GM19043 (cell line): ENCODE data around the gene TEX11.
"Not testable (repeated sequence)": the region's sequence is repeated elsewhere in the genome, so short reads cannot be mapped to it uniquely, and the experiment has no call there.

Source experiments
- ATAC-seq: cut with Tn5 transposase; IDR thresholded peaks from one replicate; pipeline ENCODE4 v1.9.1; 2021; ENCODE audit warnings: low read depth; ENCODE audit not compliant: unreplicated experiment

Gene TEX11

DNA sequence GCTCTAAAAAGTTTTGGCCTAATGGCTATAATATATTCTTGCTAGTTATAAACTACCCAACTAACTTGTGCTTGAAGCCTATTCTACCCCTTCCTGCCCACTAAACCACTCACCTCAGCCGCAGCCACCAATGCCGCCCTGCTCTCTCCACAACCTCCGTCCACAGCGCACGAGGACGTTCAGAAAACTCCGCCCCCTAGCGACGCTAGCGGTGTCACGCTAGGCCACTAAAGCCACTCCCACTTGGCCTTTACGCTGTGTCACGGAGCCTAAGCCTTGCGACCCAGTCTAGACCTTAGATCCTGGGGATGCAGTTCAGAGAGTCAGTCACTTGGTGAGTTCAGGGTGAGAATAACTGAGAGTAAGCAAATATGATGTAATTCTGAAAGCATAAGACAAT is at the start of gene TEX11:
TEX11 (minus strand) TSS at position 171 of the 400 bp plus-strand sequence. CDS start 922 bp downstream, outside the sequence.
- no peak for ATAC-seq

DNA sequence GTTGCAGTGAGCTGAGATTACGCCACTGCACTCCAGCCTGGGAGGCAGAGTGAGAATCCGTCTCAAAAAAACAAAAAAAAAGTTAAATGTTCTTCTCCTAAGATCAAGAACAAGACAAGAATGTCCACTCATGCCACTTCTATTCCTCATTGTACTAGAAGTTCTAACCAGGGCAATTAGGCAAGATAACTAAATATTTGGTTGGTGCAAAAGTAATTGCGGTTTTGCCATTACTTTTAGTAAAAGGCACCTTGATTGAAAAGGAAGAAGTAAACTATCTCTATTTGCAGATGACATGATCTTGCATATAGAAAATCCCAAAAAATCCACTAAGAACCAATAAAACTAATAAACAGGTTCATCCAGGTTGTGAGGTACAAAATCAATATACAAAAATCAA is 46.4 kb upstream of the TEX11 start:
- ATAC-seq, result no peak

DNA sequence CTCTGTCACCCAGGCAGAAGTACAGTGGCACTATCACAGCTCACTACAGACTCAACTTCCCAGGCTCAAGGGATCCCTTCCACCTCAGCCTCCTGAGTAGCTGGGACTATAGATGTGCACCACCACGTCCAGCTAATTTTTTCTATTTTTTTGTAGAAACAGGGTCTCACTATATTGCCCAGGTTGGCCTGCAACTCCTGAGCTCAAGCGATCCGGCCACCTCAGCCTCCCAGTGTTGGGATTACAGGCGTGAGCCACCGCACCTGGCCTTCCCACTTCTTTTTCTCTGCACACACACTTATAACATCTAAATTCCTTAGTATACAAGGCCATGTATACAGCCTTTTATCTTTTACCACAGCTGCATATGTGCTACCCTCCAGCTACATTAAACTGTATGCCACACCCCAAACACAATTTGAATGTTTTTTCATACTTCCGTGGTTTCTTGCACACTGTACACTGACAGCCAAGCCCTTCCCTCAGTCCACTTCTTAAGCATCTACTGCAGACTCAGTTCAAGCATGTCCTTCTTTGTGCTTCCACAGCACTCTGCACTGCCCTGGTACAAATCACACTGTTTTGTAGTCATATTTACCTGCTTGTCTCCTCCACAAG is 15.9 kb upstream of the TEX11 start:
- ATAC-seq, result no peak

DNA sequence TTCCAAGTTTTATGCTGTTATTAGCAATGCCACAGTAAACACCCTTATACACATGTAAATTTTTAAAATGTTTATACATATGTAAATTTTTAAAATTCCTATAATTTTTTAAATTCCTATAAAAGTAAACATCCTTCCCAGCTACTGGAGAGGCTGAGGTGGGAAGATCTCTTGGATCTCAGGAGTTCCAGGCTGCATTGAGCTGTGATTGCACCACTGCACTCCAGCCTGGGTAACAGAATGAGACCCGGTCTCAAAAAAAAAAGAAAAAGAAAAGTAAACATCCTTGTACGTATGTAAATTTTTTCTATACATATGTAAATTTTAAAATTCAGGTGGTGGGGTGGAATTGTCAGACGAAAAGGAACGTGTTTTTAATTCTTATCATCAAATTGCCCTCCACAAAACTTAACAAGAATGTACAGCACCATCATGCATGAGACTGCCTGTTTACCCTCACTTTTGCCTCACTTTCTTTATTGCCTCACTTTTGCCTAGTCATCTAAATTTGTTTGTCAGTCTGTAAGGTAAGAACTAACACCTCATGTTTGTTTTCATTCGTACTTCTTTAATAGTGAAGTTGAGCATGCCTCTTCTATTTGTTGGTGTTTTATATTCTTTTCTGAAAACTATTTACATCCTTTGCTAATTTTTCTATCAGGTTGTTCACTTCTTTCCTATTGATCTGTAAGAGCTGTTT is 14.4 kb upstream of the TEX11 start:
- no peak for ATAC-seq

DNA sequence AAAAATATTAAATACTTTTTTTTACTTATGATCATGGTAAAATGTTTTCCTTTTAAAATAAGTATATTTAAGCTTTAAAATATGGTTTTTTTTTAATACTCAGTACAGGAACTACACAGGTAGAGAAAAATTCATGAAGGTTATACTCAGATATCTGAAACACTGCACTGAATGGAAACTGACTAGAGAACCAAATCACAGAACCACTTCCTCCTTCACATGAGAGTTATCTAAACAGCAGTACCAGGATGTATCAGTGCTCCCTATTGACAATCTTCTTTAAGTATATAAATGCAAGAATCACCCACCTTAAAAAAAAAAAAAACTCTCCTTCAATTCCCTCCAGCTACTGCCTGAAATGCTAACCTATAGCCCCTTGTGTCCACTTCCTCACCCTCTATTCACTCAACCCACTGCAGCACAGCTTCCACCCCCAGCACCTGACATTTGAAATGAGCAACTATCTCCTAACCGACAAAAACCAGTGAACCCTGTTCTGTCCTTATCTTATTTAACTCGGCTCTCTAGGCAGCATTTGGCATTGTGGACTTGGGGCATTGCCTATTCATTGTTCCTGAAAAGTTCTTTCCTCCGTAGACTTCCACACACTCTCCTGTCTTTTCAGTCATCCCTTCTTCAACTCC is 13.3 kb upstream of the TEX11 start:
- ATAC-seq, result no peak

DNA sequence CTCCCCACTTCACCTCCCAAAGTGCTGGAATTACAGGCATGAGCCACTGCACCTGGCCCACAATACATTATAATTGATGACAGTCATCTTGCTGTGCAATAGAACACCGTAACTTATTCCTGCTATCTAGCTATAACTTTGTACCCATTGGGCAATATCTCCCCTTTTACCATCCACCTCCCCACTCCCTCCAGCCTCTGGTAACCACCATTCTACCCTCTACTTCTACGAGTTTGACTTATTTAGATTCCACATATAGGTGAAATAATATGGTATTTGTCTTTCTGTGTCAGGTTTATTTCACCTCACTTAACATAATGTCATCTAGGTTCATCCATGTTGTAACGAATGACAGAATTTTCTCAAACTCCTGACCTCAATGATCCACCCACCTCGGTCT is 8.2 kb upstream of the TEX11 start:
- ATAC-seq, result no peak

DNA sequence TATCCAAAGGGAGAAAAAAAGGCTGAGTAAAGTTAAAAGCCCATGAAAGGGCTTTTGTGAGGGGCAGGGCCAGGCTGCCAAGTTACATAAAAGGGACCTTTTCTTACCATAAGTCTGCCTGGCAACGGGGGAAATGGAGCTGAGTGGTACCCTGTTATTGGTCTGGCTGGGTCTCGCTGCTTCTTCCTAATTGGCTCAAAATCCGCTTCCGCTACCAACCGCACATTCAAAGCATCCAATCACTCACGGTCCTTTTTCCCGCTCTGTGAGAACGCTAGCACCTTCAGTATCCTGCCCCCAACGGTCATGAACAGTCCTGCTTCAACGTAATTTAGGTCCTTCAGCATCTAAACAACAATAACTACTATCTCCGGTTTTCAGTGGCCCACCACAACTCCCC is 611 bp downstream of the TEX11 start:
- ATAC-seq, result no peak

DNA sequence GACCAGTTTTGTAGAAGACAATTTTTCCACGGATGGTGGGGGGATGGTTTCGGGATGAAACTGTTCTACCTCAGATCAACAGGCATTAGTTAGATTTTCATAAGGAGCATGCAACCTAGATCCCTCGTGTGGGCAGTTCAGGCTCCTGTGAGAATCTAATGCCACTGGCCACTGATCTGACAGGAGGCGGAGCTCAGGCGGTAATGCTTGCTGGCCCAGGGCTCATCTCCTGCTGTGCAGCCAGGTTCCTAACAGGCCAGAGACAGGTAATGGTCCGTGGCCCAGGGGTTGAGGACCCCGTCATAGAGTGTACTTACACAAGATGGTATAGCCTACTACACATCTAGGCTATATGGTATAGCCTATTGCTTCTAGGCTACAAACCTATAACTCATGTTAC is 7.0 kb downstream of the TEX11 start:
- no peak for ATAC-seq

DNA sequence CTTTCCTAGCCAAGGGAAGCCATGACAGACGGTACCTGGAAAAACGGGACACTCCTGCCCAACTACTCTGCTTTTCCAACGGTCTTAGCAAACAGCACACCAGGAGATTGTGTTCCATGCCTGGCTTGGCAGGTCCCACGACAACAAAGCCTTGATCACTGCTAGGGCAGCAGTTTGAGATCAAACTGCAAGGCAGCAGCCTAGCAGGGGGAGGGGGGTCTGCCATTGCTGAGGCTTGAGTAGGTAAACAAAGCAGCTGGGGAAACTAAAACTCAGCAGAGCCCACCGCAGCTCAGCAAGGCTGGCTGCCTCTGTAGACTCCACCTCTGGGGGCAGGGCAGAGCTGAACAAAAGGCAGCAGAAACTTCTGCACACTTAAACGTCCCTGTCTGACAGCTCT is 18.1 kb downstream of the TEX11 start:
- ATAC-seq, result not testable (repeated sequence)

DNA sequence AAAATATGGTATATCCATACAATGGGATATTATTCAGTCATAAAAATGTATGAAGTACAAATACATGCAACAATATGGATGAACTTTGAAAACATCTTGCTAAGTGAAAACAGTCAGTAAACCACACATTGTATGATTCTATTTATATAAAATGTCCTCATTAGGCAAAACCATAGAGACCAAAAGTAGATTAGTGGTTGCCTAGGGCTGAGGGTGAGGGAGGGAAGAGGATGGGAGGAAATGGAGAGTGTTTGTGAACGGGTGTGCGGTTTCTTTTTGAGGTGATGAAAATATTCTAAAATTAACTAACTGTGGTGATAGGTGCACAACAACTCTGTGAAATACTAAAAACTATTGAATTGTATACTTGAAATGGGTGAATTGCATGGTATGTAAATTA is 29.6 kb downstream of the TEX11 start:
- no peak for ATAC-seq

DNA sequence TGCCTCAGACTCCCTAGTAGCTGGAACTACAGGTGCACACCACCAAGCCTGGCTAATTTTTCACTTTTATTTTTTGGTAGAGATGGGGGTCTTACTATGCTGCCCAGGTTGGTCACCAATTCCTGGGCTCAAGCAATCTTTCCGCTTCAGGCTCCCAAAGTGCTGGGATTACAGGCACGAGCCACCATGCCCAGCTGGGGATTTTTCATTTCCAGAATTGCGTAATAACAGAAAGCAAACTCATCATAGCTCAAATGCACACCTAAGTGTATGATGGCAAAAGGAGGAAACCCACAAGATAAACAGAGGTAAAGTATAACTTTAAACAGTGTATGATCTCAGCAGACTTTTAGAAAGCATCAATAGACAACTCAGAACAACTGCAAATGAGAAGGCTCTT is 56.2 kb downstream of the TEX11 start:
- no peak for ATAC-seq

DNA sequence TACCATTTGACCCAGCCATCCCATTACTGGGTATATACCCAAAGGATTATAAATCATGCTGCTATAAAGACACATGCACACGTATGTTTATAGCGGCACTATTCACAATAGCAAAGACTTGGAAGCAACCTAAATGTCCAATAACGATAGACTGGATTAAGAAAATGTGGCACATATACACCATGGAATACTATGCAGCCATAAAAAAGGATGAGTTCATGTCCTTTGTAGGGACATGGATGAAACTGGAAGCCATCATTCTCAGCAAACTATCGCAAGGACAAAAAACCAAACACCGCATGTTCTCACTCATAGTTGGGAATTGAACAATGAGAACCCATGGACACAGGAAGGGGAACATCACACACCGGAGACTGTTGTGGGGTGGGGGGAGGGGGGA is 64.4 kb downstream of the TEX11 start:
- ATAC-seq, result not testable (repeated sequence)

DNA sequence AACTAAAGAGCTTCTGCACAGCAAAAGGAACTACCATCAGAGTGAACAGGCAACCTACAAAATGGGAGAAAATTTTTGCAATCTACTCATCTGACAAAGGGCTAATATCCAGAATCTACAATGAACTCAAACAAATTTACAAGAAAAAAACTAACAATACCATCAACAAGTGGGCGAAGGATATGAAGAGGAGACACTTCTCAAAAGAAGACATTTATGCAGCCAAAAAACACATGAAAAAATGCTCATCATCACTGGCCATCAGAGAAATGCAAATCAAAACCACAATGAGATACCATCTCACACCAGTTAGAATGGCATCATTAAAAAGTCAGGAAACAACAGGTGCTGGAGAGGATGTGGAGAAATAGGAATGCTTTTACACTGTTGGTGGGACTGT is 64.9 kb downstream of the TEX11 start:
- ATAC-seq, result not testable (repeated sequence)

DNA sequence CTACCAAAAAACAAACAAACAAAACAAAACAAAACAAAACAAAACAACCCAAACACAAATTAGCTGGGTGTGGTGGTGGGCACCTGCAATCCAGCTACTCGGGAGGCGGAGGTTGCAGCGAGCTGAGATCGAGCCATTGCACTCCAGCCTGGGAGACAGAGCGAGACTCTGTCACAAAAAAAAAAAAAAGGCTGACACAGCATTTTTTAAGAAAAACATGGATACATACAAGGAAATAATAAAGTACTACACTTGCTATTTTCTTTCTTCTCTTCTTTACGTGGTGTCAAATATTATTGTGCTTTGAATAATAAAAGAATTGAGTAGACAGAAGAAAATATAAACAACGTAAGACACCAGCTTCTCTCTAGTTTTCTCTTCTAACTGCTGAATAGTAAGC is 73.9 kb downstream of the TEX11 start:
- no peak for ATAC-seq

DNA sequence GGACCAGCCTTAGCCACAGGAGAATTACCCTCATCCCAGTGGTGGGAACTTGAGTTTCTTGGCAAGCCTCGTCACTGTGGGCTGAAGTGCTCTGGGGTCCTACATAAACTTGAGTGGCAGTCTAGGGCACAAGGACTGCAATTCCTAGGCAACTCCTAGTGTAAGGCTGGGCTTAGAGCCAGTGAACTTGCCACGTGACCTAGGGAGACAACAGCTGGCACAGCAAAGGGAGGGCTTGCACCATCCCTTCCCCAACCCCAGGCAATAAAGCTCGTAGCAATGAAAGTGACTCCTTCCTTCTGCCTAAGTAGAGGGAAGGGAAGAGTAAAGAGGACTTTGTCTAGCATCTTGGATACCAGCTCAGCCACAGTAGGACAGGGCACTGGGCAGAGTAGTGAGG is 81.8 kb downstream of the TEX11 start:
- no peak for ATAC-seq

DNA sequence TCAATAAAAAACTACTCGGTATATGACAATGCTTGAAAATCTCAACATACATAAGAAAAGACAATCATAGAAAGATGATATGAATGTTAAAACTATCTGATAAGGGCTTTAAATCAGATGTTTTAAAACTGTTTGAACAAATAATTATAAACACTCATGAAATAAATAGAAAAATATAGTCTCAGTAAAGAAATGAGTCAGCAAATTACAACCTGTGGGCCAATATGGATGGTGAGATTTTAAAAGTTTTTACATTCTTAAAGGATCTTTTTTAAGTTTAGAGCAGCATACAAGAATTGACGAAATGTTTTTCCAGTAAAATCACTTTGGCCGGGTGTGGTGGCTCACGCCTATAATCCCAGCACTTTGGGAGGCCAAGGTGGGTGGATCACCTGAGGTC is 83.1 kb downstream of the TEX11 start:
- no peak for ATAC-seq

DNA sequence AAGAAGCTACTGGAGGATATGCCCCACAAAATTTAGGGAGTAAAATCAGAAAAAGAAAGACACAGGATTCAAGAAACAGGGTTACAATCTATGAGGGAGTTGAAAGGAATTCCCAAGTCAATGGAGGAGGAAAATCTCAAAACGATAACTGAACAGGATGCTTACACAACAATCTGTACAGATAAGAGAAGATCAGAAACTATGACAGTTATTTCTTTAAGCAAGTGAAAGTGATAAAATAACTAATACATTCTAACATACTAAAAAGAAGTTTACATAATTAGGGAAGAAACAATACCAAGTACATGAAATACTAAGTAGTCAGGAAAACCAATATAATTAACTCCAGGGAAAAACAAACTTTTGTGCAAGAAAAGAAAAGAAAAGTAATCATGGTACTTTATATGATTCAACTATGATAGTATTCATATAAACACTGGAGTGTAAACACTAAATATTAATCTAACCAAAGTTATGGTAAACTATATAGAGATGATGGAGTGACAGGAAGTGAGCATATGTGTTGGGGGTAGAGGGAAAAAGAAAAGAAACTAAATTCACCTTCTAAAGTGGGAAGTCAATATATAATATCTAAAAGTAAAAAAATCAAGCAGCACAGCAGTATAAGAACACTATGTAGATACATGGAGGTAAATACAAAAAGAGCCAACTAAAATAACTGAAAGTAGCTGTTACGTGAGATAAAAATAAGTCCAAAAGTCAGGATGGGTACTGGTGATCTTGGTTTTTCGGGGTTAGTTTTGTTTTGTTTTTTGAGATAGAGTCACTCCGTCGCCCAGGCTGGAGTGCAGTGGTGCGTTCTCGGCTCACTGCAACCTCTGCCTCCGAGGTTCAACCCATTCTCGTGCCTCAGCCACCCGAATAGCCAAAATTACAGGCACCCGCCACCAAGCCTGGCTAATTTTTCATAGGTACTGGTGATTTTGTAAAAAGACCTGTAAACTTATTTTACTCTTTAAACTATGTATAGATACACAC is 99.3 kb downstream of the TEX11 start:
- no peak for ATAC-seq

DNA sequence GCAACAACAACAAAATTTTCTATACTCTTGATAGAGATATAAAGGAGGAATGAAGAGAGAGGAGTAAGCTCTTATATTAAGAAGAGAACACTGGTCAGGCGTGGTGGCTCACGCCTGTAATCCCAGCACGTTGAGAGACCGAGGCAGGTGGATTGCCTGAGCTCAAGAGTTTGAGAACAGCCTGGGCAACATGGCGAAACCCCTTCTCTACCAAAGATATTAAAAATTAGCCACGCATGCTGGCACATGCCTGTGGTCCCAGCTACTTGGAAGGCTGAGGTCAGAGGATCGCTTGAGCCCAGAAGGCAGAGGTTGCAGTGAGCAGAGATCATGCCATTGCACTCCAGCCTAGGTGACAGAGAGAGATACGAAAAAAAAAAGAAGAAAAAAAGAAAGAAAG is 102.4 kb downstream of the TEX11 start:
- ATAC-seq, result no peak

DNA sequence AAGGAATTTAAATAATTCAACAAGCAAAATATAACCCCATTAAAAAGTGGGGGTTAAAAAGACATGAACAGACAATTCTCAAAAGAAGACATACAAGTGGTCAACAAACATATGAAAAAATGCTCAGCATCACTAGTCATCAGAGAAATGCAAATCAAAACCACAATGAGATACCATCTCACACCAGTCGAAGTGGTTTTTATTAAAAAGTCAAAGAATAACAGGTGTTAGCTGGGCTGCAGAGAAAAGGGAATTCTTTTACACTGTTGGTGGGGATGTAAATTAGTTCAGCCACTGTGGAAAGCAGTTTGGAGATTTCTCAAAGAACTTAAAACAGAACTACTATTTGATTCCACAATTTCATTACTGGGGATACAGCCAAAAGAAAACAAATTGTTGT is 111.8 kb downstream of the TEX11 start:
- not testable (repeated sequence) for ATAC-seq

DNA sequence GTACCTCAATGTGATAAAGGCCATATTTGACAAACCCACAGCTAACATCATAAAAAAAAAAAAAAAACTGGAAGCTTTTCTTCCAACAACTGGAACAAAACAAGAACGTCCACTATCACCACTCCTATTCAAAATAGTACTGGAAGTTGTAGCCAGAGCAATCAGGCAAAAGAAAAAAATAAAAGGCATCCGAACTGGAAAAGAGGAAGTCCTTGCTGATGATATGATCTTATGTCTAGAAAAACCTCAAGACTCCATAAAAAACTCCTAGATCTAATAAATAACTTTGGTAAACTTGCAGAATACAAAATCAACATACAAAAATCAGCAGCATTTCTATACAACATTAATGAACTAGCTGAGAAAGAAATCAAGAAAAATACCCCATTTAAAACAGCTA is 134.3 kb downstream of the TEX11 start:
- no peak for ATAC-seq
